WTC11 (cell line): ENCODE measurements around the gene L1CAM.

ENCODE experiments used
- AR ChIP-seq: fragments of 250-450 bp; sonication (Bioruptor Pico); IDR thresholded peaks from 2 replicates; pipeline ENCODE4 v1.9.0; 2021; ENCODE audit warnings: mild to moderate bottlenecking
- ATF1 ChIP-seq: sonication (generic); formaldehyde crosslinking; IDR thresholded peaks from 2 replicates; pipeline ENCODE4 v1.8.1; 2023; ENCODE audit warnings: mild to moderate bottlenecking, moderate library complexity, missing genetic modification reagents
- ATF2 ChIP-seq: sonication (generic); formaldehyde crosslinking; IDR thresholded peaks from 2 replicates; pipeline ENCODE4 v1.8.1; 2022; ENCODE audit warnings: low read depth, missing genetic modification reagents, borderline replicate concordance
- CTCF ChIP-seq: fragments of 200-600 bp; IDR thresholded peaks from 2 replicates; pipeline ENCODE4 v1.8.0; 2022; ENCODE audit warnings: antibody characterized with exemption
- EMX1 ChIP-seq: fragments of 250-450 bp; sonication (Bioruptor Pico); IDR thresholded peaks from 2 replicates; pipeline ENCODE4 v1.8.0; 2021; ENCODE audit warnings: mild to moderate bottlenecking
- ETV6 ChIP-seq: sonication (generic); formaldehyde crosslinking; IDR thresholded peaks from 2 replicates; pipeline ENCODE4 v1.8.1; 2022; ENCODE audit warnings: mild to moderate bottlenecking, missing genetic modification reagents
- FOXJ3 ChIP-seq: sonication (generic); formaldehyde crosslinking; IDR thresholded peaks from 2 replicates; pipeline ENCODE4 v1.9.0; 2021; ENCODE audit warnings: missing genetic modification reagents, mild to moderate bottlenecking, borderline replicate concordance
- RELA ChIP-seq: sonication (generic); formaldehyde crosslinking; IDR thresholded peaks from 2 replicates; pipeline ENCODE4 v1.8.1; 2022; ENCODE audit warnings: missing genetic modification reagents, mild to moderate bottlenecking, borderline replicate concordance
- SP1 ChIP-seq: sonication (generic); formaldehyde crosslinking; conservative IDR thresholded peaks from 2 replicates; pipeline ENCODE4 v1.8.1; 2022; ENCODE audit warnings: missing genetic modification reagents
- TEAD4 ChIP-seq: sonication (generic); formaldehyde crosslinking; IDR thresholded peaks from 2 replicates; pipeline ENCODE4 v1.8.0; 2022; ENCODE audit warnings: mild to moderate bottlenecking, missing genetic modification reagents
- USF2 ChIP-seq: sonication (generic); formaldehyde crosslinking; IDR thresholded peaks from 2 replicates; pipeline ENCODE4 v1.8.1; 2023; ENCODE audit warnings: mild to moderate bottlenecking, missing genetic modification reagents, moderate library complexity
- TF ChIP-seq, protein P1 (sequence below): sonication (generic); formaldehyde crosslinking; IDR thresholded peaks from 2 replicates; pipeline ENCODE4 v1.8.0; 2023; ENCODE audit warnings: missing genetic modification reagents
- TF ChIP-seq, protein P2 (sequence below): sonication (generic); formaldehyde crosslinking; IDR thresholded peaks from 2 replicates; pipeline ENCODE4 v1.8.0; 2022; ENCODE audit warnings: mild to moderate bottlenecking, missing genetic modification reagents

DNA sequence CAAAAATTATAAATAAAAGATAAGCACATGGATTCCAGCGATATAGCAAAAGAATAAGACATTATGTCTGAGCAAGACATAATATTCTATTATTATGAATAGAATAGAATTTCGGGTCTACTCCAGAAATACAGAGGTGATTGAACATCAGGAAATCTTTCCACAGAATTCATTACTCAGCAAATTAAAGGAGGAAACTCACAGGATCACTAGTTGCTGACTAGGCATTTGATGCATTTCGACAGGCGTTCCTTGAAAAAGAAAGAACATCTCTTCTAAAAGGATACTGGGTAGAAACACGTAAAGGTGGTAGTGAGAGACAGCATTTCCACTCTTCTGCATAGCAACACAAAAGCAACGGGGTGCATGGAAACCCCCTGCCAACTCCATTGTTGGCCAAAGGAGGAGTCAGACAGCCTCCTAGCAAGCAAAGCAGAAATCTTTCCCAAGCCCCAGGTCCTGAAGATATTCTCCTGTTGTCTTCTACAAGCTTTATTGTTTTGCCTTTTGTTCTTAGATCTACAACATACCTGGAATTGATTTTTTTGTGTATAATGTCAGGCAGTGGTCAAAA, 41.4 kb downstream of the L1CAM start:
- no peak for TF ChIP-seq USF2 (CRISPR knock-in tag)
- TF ChIP-seq, protein P1, sequence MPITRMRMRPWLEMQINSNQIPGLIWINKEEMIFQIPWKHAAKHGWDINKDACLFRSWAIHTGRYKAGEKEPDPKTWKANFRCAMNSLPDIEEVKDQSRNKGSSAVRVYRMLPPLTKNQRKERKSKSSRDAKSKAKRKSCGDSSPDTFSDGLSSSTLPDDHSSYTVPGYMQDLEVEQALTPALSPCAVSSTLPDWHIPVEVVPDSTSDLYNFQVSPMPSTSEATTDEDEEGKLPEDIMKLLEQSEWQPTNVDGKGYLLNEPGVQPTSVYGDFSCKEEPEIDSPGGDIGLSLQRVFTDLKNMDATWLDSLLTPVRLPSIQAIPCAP (CRISPR knock-in tag): no peak
- TF ChIP-seq CTCF: no peak
- TF ChIP-seq, protein P2, sequence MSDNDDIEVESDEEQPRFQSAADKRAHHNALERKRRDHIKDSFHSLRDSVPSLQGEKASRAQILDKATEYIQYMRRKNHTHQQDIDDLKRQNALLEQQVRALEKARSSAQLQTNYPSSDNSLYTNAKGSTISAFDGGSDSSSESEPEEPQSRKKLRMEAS (CRISPR knock-in tag): no peak
- no peak for TF ChIP-seq ATF2
- TF ChIP-seq SP1 (CRISPR knock-in tag): no peak
- no peak for TF ChIP-seq EMX1 (CRISPR knock-in tag)
- no peak for TF ChIP-seq ETV6
- no peak for TF ChIP-seq RELA
- TF ChIP-seq ATF1 (CRISPR knock-in tag): no peak
- TF ChIP-seq TEAD4: no peak
- no peak for TF ChIP-seq FOXJ3 (CRISPR knock-in tag)
- TF ChIP-seq AR (CRISPR knock-in tag): no peak
